Occipital lobe (tissue), 2 donors: ENCODE results near the gene R3HDML. TPM values are rescaled to one million over a fixed set of nuclear protein-coding genes. Genes with fewer than 3 reads are reported as not detected.

Source experiments
- DNase-seq: peaks from one replicate; lab custom pipeline; 2025; lab: John Stamatoyannopoulos, UW
- total RNA-seq: library from RNA; depleted of rRNA; stranded (reverse); fragments of >200 nt; gene quantifications from one replicate; pipeline ENCODE4 v1.2.3, GENCODE V29; 2014

The R3HDML gene
- total RNA-seq, 1 donor from 2014 or later = not detected

DNA sequence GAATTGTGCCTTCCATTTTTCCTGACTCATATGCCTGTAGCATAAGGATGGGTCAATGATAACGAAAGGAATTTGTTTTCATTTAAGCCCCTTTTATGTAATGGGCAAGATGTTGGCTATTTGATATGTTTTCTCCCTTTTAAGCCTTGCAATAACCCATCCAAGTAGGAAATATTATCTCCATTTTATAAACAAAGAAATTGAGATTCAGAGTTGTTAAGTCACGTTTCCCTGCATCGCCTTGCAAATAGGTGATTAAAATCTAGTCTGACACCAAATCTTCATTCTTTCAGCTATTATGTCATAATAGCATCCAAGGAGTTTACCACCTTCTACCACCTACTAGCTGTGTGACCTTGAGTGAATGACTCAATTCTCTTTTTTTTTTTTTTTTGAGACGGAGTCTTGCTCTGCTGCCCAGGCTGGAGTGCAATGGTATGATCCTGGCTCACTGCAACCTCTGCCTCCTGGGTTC is 25.7 kb downstream of the R3HDML start:
- no peak for DNase-seq

DNA sequence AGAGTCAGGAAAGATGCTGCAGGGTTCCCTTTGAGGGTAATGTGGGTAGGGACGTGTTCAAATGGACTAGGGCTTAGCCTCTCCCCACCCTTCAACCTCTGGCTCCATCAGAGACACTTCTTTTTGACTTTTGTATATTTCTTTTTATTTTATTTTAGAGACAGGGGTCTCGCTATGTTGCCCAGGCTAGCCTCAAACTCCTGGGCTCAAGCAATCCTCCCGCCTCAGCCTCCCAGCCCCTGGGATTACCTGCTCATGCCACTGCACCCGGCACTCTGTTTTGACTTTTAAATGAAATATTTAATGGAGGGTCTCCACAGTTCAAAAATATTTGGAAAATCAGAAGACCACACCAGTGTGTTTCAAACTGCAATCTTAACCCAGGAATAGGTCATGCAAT is 27.2 kb downstream of the R3HDML start:
- no peak for DNase-seq

DNA sequence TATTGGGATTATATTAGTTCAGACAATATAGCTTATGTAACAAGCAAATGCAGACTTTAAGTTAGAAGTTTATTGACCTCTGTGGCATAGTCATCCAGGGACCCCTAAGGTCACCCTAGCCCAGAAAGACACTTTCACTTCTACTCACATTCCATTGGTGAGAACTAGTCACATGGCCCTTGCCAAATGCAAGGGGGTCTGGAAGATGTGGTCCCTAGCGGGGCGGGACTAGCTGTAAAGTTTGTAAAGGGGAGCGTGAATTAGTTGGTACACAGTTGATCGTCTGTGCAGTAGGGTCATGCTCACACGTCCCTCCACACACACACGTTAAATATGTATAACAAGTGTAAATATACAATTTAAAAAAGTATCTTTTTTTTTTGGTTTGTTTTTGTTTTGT is 27.9 kb downstream of the R3HDML start:
- no peak for DNase-seq

DNA sequence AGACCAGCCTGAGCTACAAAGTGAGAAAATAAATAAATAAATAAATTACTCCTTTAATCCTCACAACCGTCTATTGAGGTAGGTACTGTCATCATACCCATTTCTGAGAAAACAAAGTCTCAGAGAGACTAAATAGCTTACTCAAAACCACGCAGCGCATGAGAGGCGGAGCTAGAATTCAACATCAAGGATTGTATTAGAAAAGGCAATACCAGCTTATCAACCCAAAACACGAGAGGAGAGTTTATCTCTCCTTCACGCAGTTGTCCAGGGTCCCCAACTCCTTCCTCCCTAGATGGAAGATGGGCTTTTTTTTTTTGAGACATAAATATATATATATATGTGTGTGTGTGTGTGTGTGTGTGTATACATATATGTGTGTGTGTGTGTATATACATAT is 30.9 kb downstream of the R3HDML start:
- no peak for DNase-seq

DNA sequence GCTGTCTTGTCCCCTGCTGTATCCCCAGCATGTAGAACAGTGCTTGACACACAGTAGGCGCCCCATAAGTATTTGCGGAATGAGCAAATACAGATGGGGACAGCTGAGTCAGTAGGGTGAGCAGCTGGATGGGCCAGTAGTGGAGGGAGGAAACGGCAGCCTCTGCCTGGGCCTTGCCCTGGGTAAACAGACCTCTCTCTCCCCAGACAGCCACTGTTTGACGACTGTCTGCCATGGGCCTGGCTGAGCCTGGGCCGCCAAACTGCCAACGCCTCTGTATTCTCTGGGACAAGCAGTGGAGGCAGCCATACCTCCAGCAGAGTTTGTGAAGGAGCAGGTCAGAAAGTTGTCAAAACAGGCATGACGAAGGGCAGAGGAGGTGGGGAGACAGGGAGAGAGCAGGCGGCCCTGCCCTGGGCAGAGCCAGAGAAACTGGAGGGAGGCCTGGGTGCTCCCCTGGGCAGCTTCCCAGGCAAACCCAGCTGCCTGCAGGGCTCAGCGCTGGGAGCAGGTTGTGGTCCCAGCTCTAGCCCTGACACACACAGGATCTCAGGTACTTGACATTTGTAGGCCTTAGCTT is 33.9 kb downstream of the R3HDML start:
- DNase-seq = no peak

DNA sequence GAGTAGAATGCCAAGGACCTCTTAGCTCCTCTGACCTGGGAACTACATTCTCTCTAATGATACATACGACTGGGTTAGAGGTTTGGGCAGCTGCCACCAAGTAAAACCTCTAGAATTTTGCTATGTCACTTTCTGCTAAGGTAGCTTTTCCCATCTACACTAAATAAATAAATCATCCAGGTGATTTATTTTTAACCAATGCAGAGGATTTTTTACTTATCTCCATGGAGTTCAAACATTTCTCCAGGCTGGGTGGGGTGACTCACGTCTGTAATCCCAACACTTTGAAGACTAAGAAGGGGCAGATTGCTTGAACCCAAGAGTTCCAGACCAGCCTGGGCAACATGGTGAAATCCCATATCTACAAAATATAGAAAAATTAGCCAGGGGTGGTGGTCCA is 45.8 kb downstream of the R3HDML start:
- DNase-seq = no peak

DNA sequence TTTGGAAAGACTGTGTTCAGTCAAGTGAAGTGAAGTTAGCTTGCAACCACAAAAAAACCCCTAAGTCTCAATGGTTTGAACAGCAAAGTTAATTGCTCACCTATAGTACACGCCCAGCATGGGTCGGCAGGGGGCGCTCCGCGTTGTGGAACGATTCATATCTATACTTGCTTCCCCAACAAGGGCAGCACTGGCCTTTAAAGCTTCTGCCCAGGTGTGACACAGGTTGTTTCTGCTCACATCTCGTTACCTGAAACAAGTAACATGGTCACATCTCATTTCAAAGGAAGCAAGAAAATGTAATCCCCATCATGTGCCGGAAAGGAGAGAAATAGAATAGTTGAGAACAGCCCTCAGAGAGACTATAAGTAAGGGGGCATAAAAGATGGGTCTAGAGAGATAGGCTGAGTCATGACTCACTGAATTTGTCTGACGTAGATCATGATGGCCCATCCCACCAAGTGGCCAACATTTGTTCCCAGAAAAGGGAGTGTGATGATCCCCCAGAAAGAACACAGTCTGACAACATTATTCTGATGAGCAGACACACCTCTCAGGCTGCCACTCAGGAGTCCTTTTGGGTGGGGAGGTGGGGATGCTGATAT is 47.7 kb downstream of the R3HDML start:
- DNase-seq = peak; percentile 16

DNA sequence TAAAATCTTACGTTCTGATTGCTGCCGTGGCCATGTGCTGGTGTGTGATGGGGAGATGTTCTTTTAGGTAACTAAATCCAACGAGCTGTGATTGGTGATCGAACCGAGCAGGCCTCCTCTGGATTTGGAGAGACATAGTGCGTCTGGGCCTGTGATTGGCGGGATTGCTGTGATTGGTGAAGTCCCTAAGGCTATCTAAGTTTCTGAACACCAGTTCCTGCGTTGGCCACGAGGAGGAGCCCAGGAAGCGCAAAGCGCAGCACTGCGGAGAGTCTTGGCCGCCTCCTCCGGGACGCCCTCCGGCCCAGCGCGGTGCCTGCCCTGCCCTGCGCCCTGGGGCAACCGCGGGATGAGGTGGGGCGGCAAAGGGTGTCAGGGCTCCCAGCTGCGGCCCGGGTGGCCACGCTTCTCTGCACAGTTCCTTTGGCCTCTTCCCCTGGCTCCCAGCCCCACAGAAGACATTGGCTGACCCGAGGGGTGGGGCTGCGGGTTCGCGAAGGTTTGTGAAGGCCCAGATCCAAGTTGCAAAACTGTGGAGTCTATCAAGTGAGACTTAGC is 51.7 kb downstream of the R3HDML start:
- peak; percentile 44 for DNase-seq

DNA sequence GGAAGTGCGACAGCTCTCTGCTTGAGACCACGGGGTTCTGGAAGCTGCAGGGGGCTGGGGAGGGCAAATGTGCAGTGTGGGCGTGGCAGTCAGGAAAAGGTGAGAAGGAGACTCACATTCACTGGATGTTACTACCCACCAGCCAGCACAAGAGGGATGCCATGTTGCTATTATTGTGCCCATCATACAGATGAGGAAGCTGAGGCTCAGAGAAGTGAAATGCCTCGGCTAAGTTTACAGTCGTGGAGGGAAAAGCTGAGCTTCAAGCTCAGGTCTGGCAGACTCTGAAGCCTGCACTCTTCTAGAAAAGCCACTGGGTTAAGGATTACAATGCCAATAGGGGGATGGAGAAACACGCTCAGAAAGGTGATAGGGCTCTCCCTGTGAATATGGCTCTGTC is 53.0 kb downstream of the R3HDML start:
- DNase-seq = no peak

DNA sequence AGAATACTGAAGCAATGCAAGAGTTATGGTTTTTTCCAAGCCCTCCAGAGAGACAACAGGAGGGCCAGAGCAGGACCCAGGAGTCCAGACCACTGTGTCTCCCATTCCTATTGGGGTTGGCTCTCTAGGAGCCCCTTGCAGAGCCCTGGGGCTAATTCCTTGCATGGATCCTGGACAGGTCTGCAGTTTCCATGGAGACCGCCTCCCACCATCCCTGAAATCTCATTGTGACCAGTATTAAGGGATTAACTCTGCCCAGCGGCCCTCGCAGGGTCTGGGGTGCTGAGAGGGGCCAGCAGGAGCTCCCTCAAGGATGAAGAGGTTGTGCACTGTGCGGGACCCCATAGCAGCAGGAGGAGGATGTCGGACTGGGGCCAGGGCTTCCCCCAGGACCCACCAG is 53.4 kb downstream of the R3HDML start:
- DNase-seq = no peak

DNA sequence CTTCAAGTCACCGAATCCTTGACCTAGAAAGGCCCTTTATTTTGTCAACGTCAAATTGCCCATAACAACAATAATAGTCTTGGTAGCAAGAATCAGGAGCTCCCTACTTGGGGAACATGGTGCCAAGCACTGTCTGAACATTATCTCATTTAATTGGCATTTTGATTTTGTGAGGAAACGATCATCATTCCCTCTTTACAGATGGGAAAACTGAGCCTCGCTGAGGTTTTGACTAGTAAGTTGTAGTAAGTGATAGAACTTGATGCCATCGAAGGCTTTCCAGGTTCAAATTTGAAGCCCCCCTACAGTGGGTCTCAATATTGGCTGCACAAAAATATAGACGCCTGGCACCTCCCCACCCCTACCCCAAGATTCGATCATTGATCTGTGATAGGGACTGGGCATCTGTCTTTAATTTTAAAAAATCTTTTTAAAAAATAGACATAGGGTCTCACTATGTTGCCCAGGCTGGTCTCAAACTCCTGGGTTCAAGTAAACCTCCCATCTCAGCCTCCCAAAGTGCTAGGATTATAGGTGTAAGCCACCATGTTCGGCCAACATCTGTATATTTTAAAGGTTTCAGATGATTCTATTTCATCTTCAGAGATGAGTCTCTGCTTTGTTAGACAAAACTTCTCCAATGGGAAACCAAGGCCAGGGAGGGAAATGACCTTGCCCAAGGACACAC is 55.4 kb downstream of the R3HDML start:
- no peak for DNase-seq

DNA sequence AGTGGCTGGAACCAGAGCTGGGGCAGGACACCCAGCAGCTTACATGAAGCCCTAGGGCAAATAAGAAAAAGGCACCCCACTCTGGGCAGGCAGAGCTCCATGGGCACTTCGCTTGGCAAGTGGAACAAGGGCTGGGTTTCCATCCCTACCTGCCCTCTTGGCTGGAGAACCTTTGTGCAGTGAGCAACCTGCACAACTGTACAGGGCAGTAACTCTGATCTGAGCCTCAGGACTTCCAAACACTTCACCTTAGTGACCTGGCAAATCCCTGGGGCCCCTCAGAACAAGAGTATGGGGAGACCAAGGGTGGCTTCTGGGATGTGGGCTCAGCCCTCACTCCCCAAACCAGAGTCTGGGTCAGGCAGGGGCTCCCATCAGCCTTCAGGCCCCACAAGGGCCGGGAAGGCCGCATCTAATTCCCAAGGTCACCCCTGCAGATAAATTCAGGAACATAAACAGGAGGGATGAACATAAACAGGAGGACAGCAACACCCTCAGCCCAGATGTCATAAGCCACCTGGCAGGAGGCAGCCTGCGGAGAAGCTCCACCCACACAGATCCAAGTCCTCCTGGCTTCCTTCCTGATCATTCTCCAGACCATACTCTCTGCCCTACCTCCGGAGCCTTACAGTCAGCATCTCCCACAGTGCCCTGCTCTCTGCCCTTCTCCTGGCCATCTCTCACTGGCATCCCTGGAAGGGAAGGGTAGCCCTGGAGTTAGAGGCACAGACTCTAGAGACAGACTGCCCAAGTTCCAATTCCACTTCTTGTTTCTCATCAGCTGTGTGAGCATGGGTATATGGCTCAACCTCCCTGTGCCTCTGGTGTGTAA is 56.1 kb downstream of the R3HDML start:
- DNase-seq = no peak

DNA sequence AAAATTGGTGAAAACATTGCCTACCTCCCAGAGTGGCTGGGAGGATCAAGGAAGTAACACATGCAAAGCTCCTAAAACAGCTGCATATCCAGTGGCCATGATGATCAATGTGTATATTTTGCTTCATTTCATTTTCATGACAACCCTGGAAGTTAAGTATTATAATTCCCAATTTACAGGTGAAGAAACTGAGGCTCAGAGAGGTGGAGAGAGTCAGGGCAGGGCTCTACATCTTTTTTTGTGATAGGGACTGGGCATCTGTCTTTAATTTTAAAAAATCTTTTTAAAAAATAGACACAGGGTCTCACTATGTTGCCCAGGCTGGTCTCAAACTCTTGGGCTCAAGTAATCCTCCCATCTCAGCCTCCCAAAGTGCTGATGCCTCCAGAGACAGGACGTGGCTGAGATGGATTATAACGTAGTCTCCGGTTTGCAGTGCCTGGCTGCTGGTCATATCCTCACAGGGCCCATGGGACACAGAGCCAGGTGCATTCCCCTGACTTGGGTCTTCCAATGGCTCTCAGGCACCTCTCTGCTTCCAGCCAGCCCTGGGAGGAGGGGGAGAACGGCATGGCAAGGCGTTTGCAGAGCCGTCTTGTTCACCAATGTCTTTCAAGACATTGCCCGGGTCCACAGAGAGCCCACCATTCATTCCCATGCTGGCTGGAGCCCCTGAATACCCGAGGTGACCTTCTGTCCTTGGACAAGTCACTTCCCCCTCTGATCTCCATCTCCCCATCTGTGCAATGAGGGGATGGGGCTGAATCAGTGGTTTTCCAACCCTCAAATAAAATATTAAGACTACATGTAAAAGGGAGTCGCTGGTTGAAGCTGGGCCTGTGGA is 57.0 kb downstream of the R3HDML start:
- no peak for DNase-seq

DNA sequence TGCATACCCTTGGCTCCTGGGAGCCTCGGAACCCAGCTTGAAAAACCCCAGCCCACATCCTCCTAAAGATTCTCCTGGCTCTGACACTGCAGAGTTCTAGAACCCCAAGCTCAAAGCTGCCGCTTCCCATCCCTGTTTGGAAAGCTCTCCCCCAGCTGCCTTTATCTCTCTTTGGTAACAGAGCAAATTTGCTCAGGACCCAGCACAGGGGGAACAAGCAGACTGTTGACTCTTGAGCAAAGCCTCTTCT is 57.5 kb downstream of the R3HDML start:
- no peak for DNase-seq

DNA sequence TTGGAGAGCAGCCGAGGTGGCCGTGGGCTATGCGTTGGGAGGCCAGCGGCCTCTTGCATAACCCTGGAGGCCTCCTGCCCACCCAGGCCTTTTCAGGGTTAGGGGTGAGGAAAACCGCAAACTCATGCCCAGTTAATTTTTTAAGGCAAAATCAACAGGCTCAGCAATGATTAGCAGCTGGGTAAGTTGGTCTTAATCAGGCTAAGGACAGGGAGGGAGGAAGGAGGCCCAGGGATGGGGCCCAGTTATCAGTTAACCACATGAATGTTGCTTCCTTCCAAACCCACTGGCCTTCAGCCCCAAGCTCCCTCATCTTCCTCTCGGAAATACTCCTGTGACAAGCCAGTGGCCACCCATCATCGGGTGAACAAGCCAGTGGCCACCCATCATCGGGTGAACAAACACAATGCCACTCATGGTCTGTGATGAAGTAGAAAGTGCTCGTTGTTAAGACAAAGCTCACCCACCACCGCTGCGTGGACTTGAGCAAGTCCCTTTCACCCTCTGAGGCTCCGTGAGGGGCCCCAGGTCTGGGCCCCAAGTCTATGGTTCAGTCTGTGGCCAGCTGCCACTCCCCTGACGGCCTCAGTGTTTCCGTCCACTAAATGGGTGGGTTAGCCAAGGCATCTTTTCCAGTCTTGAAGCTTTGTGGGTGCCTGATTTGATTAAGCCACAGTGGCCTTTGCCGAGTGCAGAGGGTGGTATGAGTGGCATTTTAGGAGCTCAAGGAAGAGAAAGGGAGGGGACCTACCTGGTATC is 58.0 kb downstream of the R3HDML start:
- DNase-seq = no peak

DNA sequence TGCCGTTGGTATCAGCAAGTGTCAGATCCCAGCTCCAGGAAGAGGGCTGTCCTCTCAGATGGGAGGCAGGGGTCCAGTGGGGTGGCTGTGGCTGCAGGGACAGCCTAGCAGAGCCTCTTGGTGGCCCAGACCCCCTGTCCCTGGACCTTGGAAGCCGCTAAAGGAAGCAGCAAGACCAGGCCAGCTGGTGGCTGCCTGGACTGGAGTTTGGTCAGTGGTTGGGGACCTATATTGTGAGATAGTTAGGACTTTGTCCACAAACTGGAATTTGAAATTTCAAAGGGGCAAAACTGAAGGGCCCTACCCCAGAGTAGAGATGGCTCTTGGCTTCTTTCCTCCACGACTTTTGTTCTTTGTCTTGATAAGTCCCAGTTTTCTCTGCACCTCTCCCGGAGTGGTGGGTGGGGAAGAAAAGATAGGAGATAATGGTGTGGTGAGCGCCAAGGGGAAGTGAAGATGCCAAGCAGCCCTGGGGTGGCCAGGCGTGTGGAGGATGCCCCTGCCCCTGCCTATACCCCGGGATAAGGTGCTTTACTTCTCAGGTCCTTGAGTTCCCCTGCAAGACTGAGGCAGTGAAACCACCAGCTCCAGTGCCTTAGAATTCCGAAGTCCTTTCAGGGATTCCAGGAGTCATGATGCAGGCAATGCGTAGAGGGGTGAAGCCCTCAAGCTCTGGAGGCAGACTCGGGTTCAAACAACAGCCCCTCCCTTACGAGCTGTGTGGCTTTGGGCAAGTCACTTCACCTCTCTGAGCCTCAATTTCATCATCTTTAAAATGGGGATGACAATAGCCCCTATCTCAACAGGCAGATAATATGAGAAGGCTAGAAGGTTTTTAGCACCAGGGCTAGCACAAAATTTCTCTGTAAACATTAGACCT is 58.9 kb downstream of the R3HDML start:
- DNase-seq = no peak

DNA sequence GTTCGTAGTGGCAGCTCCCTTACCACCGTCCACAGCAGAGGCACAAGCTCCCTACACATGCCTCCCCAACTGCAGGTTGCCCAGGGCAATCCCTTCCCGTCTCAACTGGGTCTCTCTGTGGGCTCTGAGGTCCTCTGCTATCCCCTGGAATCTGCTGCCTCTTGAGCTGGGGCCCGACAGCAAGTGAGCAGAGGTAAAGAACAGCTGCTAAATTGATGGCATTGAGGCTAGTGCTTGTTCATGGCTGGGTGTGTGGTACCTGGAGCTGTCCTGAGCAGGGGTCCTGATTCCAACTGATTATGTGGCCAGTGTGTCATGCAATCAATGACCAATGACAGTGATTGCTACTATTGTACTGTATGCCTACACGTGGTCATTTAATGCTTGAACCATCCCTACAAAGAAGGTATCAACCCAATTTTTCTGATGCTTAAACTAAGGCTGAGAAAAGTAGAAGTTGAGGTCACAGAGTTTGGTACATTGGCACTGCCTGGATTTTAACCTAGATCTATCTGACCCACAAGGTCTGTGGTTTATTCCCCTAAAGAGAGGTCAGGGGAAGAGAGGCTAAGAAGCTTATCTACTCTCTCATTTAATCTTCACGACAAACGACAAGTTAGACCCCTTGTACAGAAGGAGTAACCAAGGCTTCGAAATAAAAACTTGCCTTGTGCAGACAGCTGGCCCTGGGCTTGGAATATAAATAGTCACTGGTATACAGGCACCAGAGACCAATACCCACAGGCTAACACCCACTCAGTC is 59.7 kb downstream of the R3HDML start:
- no peak for DNase-seq

DNA sequence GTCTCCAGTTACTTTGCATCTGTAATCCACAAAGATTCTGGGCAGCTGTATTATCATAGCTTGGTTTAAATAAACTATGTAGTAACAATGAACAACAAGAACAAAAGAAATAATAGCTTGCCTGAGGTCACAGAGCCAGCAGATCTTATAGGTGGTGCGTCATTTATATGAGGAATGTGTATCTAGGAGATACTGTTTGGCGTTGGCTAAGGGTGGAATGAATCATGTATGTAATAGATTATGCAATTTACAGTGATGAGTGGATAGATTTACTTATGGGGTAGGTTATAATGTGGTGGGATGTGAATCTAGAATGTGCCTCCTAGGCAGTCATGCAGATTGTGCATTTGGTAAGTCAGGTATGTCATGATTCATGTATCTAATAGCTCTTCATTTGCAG is 61.5 kb downstream of the R3HDML start:
- no peak for DNase-seq

DNA sequence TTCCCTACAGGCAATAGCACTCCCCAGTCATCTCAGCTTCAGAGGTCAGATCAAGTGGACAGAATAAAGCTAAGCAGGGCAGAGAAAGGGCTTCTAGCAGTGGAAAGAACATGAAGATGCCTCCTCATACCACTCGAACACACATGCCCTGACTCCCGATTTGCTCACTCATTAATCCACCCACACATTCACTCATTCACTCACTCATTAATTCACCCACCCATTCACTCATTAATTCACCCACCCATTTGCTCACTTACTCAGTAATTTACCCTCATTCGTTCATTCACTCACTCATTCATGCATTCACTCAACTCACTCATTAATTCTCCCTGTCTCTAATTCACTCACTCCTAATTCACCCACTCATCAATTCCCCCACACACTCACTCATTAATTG is 62.6 kb downstream of the R3HDML start:
- DNase-seq = no peak
